Measurements from ENCODE around the gene TRPT1. TPM values are rescaled to one million over a fixed set of nuclear protein-coding genes. Genes with fewer than 3 reads are reported as not detected.
A peak's percentile ranks its signal among the peaks of the same experiment; 100 is the strongest.

TRPT1 gene
- total RNA-seq, 1 donor from 2014 or later = 29.4 TPM

DNA sequence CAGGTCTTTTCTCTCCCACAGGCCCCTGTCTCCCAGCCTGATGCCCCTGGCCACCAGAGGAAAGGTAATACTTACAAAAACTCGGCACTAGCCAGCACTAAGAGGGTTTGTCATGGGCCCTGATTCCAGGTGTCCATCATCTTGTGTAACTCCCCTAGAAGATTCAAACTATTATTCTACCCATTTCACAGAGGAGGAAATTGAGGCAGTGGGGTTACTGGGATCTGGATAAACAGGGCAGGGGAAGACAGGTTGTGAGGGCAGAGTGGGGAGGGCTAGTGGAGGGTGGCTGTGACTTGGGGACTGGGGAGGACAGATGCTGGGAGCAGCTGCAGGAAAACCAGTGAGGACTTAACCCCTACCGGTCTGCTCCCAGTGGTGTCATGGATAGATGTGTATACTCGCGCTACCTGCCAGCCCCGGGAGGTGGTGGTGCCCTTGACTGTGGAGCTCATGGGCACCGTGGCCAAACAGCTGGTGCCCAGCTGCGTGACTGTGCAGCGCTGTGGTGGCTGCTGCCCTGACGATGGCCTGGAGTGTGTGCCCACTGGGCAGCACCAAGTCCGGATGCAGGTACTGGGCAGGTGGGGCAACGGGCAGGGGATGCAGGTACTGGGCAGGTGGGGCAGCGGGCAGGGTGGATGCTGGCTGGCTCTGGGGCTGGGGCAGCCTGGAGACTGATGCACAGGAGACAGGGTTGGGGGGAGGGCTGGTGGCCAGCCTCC lies 9.6 kb upstream of the TRPT1 start:
- peak overlapping the region; percentile 29 for H3K9ac ChIP-seq (ENCODE audit: low read length)
- H3K36me3 ChIP-seq (ENCODE audit: insufficient read depth, low read length) = peaks cover 11% of the 10 kb centered on the region
- Mint-ChIP-seq H3K4me3 (ENCODE audit: unreplicated experiment) (peak overlapping the region; percentile 81), H3K9me3 (ENCODE audit: unreplicated experiment) (no peaks in the 10 kb centered on the region), H3K4me1 (ENCODE audit: low read depth, unreplicated experiment) (peaks cover 7% of the 10 kb centered on the region), H3K27ac (ENCODE audit: unreplicated experiment) (peak overlapping the region; percentile 69), H3K36me3 (ENCODE audit: low read depth, unreplicated experiment) (no peaks in the 10 kb centered on the region), H3K27me3 (ENCODE audit: low read depth, unreplicated experiment) (no peaks in the 10 kb centered on the region)
- H3K79me2 ChIP-seq (ENCODE audit: insufficient read depth, low read length) = peaks cover 8% of the 10 kb centered on the region
- H2AFZ ChIP-seq (ENCODE audit: low read depth, low read length) = no peak overlapping the region
- no peaks in the 10 kb centered on the region for H3K9me3 ChIP-seq (ENCODE audit: insufficient read depth, low read depth, low read length)
- H3K27ac ChIP-seq (ENCODE audit: low read depth, low read length) = no peak overlapping the region
- peak overlapping the region; percentile 83 for H3K4me2 ChIP-seq (ENCODE audit: low read length)
- peak overlapping the region; percentile 45 for H3K4me3 ChIP-seq (ENCODE audit: insufficient read depth, low read depth, low read length)
- no peaks in the 10 kb centered on the region for H3K27me3 ChIP-seq (ENCODE audit: insufficient read depth, low read length)
- H4K20me1 ChIP-seq (ENCODE audit: insufficient read depth, low read length) = peaks cover 11% of the 10 kb centered on the region
- no peak for TF ChIP-seq EZH2 (IDR thresholded peaks at IDR 0.05; ENCODE audit: insufficient read depth, low read length)
- TF ChIP-seq, protein P1, sequence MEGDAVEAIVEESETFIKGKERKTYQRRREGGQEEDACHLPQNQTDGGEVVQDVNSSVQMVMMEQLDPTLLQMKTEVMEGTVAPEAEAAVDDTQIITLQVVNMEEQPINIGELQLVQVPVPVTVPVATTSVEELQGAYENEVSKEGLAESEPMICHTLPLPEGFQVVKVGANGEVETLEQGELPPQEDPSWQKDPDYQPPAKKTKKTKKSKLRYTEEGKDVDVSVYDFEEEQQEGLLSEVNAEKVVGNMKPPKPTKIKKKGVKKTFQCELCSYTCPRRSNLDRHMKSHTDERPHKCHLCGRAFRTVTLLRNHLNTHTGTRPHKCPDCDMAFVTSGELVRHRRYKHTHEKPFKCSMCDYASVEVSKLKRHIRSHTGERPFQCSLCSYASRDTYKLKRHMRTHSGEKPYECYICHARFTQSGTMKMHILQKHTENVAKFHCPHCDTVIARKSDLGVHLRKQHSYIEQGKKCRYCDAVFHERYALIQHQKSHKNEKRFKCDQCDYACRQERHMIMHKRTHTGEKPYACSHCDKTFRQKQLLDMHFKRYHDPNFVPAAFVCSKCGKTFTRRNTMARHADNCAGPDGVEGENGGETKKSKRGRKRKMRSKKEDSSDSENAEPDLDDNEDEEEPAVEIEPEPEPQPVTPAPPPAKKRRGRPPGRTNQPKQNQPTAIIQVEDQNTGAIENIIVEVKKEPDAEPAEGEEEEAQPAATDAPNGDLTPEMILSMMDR (IDR thresholded peaks at IDR 0.05; ENCODE audit: insufficient read depth, low read depth, low read length) = no peak
- peaks cover 23% of the 10 kb centered on the region for H3K4me1 ChIP-seq (ENCODE audit: insufficient read depth, low read length)
- DNase-seq (ENCODE audit: low read depth) = no peak
- no peak for FAIRE-seq

DNA sequence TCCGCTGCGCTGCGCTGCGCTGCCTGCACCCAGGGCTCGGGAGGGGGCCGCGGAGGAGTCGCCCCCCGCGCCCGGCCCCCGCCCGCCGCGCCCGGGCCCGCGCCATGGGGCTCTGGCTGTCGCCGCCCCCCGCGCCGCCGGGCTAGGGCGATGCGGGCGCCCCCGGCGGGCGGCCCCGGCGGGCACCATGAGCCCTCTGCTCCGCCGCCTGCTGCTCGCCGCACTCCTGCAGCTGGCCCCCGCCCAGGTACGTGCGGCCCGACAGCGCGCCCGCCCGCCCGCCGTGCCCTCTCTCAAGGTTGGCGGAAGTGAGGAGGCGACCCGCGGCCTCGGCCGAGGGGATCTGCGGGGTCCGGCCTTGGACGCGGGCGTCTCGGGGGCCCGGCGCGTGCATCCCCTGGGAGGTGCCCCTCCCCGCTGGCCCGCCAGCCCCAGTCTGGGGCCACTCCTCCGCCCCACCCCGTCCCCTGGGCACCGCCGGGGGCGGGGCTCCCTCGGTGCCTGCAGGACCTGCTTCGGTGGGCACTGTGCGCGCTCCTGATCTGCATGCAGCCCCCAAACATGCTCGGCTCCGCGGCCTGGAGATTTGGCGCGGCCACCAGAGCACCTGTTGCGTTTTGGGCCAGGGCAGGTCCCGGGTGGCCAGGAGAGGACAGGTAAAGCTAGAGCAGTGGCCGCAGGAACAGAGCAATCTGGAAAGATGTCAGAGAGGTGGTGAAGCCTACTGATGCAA lies 8.8 kb upstream of the TRPT1 start:
- TF ChIP-seq EZH2 (IDR thresholded peaks at IDR 0.05; ENCODE audit: insufficient read depth, low read length) = no peak
- TF ChIP-seq, protein P1 (IDR thresholded peaks at IDR 0.05; ENCODE audit: insufficient read depth, low read depth, low read length) = no peak
- Histone ChIP-seq H3K4me2 (ENCODE audit: low read length) (peak overlapping the region; percentile 83), H3K79me2 (ENCODE audit: insufficient read depth, low read length) (peaks cover 8% of the 10 kb centered on the region), H3K36me3 (ENCODE audit: insufficient read depth, low read length) (peaks cover 11% of the 10 kb centered on the region), H2AFZ (ENCODE audit: low read depth, low read length) (no peak overlapping the region), H3K4me3 (ENCODE audit: insufficient read depth, low read depth, low read length) (peak overlapping the region; percentile 45), H3K4me1 (ENCODE audit: insufficient read depth, low read length) (peaks cover 15% of the 10 kb centered on the region), H4K20me1 (ENCODE audit: insufficient read depth, low read length) (peaks cover 11% of the 10 kb centered on the region), H3K27ac (ENCODE audit: low read depth, low read length) (no peak overlapping the region), H3K9ac (ENCODE audit: low read length) (peak overlapping the region; percentile 29), H3K9me3 (ENCODE audit: insufficient read depth, low read depth, low read length) (no peaks in the 10 kb centered on the region), H3K27me3 (ENCODE audit: insufficient read depth, low read length) (no peaks in the 10 kb centered on the region)
- Mint-ChIP-seq H3K27me3 (ENCODE audit: low read depth, unreplicated experiment) (no peaks in the 10 kb centered on the region), H3K36me3 (ENCODE audit: low read depth, unreplicated experiment) (no peaks in the 10 kb centered on the region), H3K27ac (ENCODE audit: unreplicated experiment) (no peak overlapping the region), H3K4me1 (ENCODE audit: low read depth, unreplicated experiment) (peaks cover 3% of the 10 kb centered on the region), H3K9me3 (ENCODE audit: unreplicated experiment) (no peaks in the 10 kb centered on the region), H3K4me3 (ENCODE audit: unreplicated experiment) (peak overlapping the region; percentile 81)
- no peak for FAIRE-seq
- no peak for DNase-seq (ENCODE audit: low read depth)
